GM23338 (cell line): ENCODE measurements around the gene QSOX1. TPM values are rescaled to one million over a fixed set of nuclear protein-coding genes. Genes with fewer than 3 reads are reported as not detected.

Experiments
- ATAC-seq: fragments of 200-7000 bp; cut with Tn5 transposase; 3 replicates; pipeline ENCODE4 v1.9.1; 2020
- DNase-seq: peaks from one replicate; pipeline ENCODE4 v3.0.0-alpha.2; 2015; ENCODE audit warnings: low spot score
- H2AFZ ChIP-seq: fragments of 200-600 bp; sonication (generic); 2 replicates; pipeline ENCODE4 v1.8.0; 2016; ENCODE audit warnings: antibody characterized with exemption, mild to moderate bottlenecking, moderate library complexity
- H3F3A ChIP-seq: fragments of 200-600 bp; sonication (generic); replicated peaks from 2 replicates; pipeline ENCODE4 v1.8.0; 2017; ENCODE audit warnings: antibody characterized with exemption, mixed run types, low read depth
- H3K27ac ChIP-seq: fragments of 200-600 bp; sonication (generic); 2 replicates; pipeline ENCODE4 v1.6.1; 2016; ENCODE audit warnings: low read depth
- H3K27me3 ChIP-seq: fragments of 200-600 bp; sonication (generic); 2 replicates; pipeline ENCODE4 v1.8.0; 2016; ENCODE audit warnings: mild to moderate bottlenecking, mixed run types, moderate library complexity; ENCODE audit not compliant: insufficient read depth
- H3K36me3 ChIP-seq: fragments of 200-600 bp; sonication (generic); 2 replicates; pipeline ENCODE4 v1.8.0; 2016; ENCODE audit warnings: mild to moderate bottlenecking; ENCODE audit not compliant: insufficient read depth
- H3K4me1 ChIP-seq: fragments of 200-600 bp; sonication (generic); 2 replicates; pipeline ENCODE4 v1.8.0; 2016; ENCODE audit warnings: mild to moderate bottlenecking, moderate library complexity; ENCODE audit not compliant: insufficient read depth
- H3K4me2 ChIP-seq: fragments of 200-600 bp; sonication (generic); 2 replicates; pipeline ENCODE4 v1.7.1; 2017; ENCODE audit warnings: mixed run types
- H3K4me3 ChIP-seq: fragments of 200-600 bp; sonication (generic); 2 replicates; pipeline ENCODE4 v1.6.1; 2016; ENCODE audit warnings: mixed run types
- H3K79me2 ChIP-seq: fragments of 200-600 bp; sonication (generic); replicated peaks from 2 replicates; pipeline ENCODE4 v1.8.0; 2017; ENCODE audit warnings: mild to moderate bottlenecking; ENCODE audit not compliant: insufficient read depth
- H3K9me2 ChIP-seq: fragments of 200-600 bp; sonication (generic); 2 replicates; pipeline ENCODE4 v1.8.0; 2017; ENCODE audit not compliant: insufficient read depth
- H4K20me1 ChIP-seq: fragments of 200-600 bp; sonication (generic); replicated peaks from 2 replicates; pipeline ENCODE4 v1.8.0; 2017; ENCODE audit warnings: mild to moderate bottlenecking; ENCODE audit not compliant: insufficient read depth
- H3K27ac Mint-ChIP-seq: 2 replicates; pipeline ENCODE4 v1.8.0; 2020; ENCODE audit warnings: inconsistent platforms, mild to moderate bottlenecking, moderate library complexity, mixed read lengths
- H3K27me3 Mint-ChIP-seq: 3 replicates; pipeline ENCODE4 v1.8.0; 2022; ENCODE audit warnings: low read depth, mild to moderate bottlenecking, moderate library complexity, mixed read lengths, inconsistent platforms; ENCODE audit not compliant: insufficient read depth, poor library complexity
- H3K36me3 Mint-ChIP-seq: 3 replicates; pipeline ENCODE4 v1.8.0; 2021; ENCODE audit warnings: low read depth, mild to moderate bottlenecking, inconsistent platforms, moderate library complexity, mixed read lengths
- H3K4me1 Mint-ChIP-seq: 3 replicates; pipeline ENCODE4 v1.8.0; 2020; ENCODE audit warnings: mild to moderate bottlenecking, inconsistent platforms, mixed read lengths
- H3K4me3 Mint-ChIP-seq: 3 replicates; pipeline ENCODE4 v1.8.0; 2021; ENCODE audit warnings: moderate library complexity, mild to moderate bottlenecking, inconsistent platforms, mixed read lengths
- H3K9me3 Mint-ChIP-seq: 3 replicates; pipeline ENCODE4 v1.8.0; 2020; ENCODE audit warnings: moderate library complexity, mild to moderate bottlenecking, inconsistent platforms, mixed read lengths
- CREB1 ChIP-seq: fragments of 250-450 bp; sonication (Bioruptor Pico); IDR thresholded peaks from 2 replicates; pipeline ENCODE4 v1.5.0; 2020; ENCODE audit warnings: low read depth, mild to moderate bottlenecking, moderate library complexity
- CTCF ChIP-seq, 2 experiments: fragments of 200-600 bp in 1 of 2; sonication (generic) in 1 of 2; conservative IDR thresholded peaks; 2 replicates each; pipeline versions ENCODE4 v1.5.1 to v1.6.1; 2016 to 2017; ENCODE audit warnings: antibody characterized with exemption in 2 of 2, low read depth in 2 of 2, mild to moderate bottlenecking in 2 of 2, moderate library complexity in 1 of 2
- ETS1 ChIP-seq: IDR thresholded peaks from 2 replicates; pipeline ENCODE4 v1.6.1; 2016; ENCODE audit warnings: antibody characterized with exemption
- EZH2phosphoT487 ChIP-seq: fragments of 200-600 bp; sonication (generic); IDR thresholded peaks from one replicate; pipeline ENCODE4 v1.8.1; 2018; ENCODE audit warnings: antibody characterized with exemption; ENCODE audit not compliant: unreplicated experiment
- JUNB ChIP-seq: IDR thresholded peaks from one replicate; pipeline ENCODE4 v1.6.1; 2016; ENCODE audit warnings: antibody characterized with exemption; ENCODE audit not compliant: unreplicated experiment
- STAT1 ChIP-seq: IDR thresholded peaks from one replicate; pipeline ENCODE4 v1.6.1; 2016; ENCODE audit warnings: antibody characterized with exemption; ENCODE audit not compliant: unreplicated experiment
- ZNF114 ChIP-seq: fragments of 250-450 bp; sonication (Bioruptor Pico); IDR thresholded peaks from 2 replicates; pipeline ENCODE4 v1.5.0; 2020; ENCODE audit warnings: mild to moderate bottlenecking, moderate library complexity
- polyA plus RNA-seq: library from polyadenylated mRNA; unstranded; fragments of >200 nt; fragmentation: Nextera tagmentation; extraction: Ambion mirVana; gene quantifications from 2 replicates; pipeline ENCODE4 v1.2.1, GENCODE V29; 2016
- total RNA-seq: library from RNA; depleted of rRNA; stranded (reverse); fragments of >200 nt; shearing (Covaris generic); gene quantifications from 2 replicates; pipeline ENCODE4 v1.2.3, GENCODE V29; 2014
- TF ChIP-seq, protein P1 (sequence below): fragments of 250-450 bp; sonication (Bioruptor Pico); IDR thresholded peaks from 2 replicates; pipeline ENCODE4 v1.5.0; 2020; ENCODE audit warnings: mild to moderate bottlenecking, moderate library complexity

Gene QSOX1
- total and polyA plus RNA-seq, 2 experiments from 2014 or later, result 47.8 to 119 TPM

- TF ChIP-seq CTCF (conservative IDR thresholded peaks at IDR 0.05; ENCODE audit: low read depth in 2 of 2) (no peak), ETS1 (no peak), JUNB (no peak), CREB1 (no peak), EZH2phosphoT487 (no peak)
Observed at GRCh38 chr1:180141381-180141934, 13.2 kb upstream of the QSOX1 start (continued).

DNA sequence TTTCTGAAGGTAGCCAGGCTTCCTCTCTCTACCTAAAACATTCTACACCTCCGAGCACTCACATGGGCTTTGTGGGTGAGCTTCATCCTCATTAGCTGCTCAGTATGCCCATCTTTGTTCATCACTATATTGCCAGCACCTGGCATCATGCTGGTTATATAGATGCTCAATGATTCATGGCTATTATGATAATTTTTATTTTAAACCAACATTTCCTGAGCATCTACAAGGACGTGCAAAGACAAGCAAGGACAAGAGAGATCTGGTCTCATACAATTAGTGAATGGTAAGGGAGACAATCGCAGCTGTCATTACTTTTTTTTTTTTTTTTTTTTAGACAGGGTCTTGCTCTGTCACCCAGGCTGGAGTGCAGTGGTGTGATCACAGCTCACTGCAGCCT, 11.3 kb upstream of the QSOX1 start:
- Histone ChIP-seq H3K4me3 (no peak overlapping the region), H3K36me3 (no peaks in the 10 kb centered on the region), H3K79me2 (no peaks in the 10 kb centered on the region), H3K4me1 (no peaks in the 10 kb centered on the region), H3K27ac (no peak overlapping the region), H4K20me1 (no peaks in the 10 kb centered on the region), H3F3A (no peaks in the 10 kb centered on the region), H3K27me3 (no peaks in the 10 kb centered on the region), H3K9me2 (no peaks in the 10 kb centered on the region), H2AFZ (no peak overlapping the region), H3K4me2 (no peak overlapping the region)
- H3K4me3 Mint-ChIP-seq, result no peak overlapping the region
- no peak for ATAC-seq
- no peak for TF ChIP-seq EZH2phosphoT487
- TF ChIP-seq ZNF114 (CRISPR knock-in tag), result no peak
- H3K27ac Mint-ChIP-seq, result no peak overlapping the region
- no peak for DNase-seq
- H3K27me3 Mint-ChIP-seq, result peaks cover 2% of the 10 kb centered on the region
- no peaks in the 10 kb centered on the region for H3K36me3 Mint-ChIP-seq
- H3K9me3 Mint-ChIP-seq, result no peaks in the 10 kb centered on the region
- H3K4me1 Mint-ChIP-seq, result no peaks in the 10 kb centered on the region

DNA sequence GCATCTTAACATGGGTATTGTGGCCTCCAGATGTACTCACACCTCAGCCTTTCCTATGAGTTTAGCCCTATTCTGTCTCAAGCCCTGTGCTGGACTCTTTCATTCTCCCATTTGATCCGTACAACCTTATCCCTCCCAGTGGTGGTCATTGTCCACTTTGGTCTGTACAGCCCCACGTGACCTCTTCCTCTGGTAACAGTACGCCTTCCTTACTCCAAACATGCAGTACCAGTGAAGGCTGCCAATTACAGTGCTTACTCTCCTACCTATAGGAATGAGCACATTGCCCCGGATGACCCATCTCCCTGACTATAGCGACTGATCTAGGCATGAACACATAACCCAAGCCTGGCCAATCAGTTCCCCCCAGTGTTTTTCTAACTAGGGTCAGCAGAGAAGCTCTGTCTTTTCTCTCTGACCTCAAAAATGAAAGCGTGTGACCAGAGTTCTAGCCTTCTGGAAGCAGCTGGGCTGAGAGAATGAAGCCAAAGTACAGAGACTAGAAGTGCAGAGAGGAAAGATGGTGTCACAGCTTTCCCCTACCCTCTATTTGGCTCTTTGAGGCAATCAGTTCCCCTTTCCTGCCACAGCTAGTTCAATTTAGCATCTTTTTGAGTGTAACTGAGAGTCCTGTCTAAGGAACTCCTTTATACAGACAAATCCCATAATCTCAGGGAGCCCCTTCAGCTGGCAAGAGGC, 9.9 kb upstream of the QSOX1 start:
- Histone ChIP-seq H3K36me3 (no peaks in the 10 kb centered on the region), H3K27me3 (no peaks in the 10 kb centered on the region), H3K9me2 (no peaks in the 10 kb centered on the region), H3K4me1 (no peaks in the 10 kb centered on the region), H3K4me3 (no peak overlapping the region), H2AFZ (peak overlapping the region; percentile 91), H3K27ac (no peak overlapping the region), H4K20me1 (no peaks in the 10 kb centered on the region), H3K79me2 (no peaks in the 10 kb centered on the region), H3F3A (no peaks in the 10 kb centered on the region), H3K4me2 (no peak overlapping the region)
- no peak overlapping the region for H3K27ac Mint-ChIP-seq
- H3K36me3 Mint-ChIP-seq, result no peaks in the 10 kb centered on the region
- ATAC-seq, result no peak
- H3K9me3 Mint-ChIP-seq, result no peaks in the 10 kb centered on the region
- H3K27me3 Mint-ChIP-seq, result peaks cover 2% of the 10 kb centered on the region
- TF ChIP-seq STAT1 (no peak), EZH2phosphoT487 (no peak)
- TF ChIP-seq, protein P1, sequence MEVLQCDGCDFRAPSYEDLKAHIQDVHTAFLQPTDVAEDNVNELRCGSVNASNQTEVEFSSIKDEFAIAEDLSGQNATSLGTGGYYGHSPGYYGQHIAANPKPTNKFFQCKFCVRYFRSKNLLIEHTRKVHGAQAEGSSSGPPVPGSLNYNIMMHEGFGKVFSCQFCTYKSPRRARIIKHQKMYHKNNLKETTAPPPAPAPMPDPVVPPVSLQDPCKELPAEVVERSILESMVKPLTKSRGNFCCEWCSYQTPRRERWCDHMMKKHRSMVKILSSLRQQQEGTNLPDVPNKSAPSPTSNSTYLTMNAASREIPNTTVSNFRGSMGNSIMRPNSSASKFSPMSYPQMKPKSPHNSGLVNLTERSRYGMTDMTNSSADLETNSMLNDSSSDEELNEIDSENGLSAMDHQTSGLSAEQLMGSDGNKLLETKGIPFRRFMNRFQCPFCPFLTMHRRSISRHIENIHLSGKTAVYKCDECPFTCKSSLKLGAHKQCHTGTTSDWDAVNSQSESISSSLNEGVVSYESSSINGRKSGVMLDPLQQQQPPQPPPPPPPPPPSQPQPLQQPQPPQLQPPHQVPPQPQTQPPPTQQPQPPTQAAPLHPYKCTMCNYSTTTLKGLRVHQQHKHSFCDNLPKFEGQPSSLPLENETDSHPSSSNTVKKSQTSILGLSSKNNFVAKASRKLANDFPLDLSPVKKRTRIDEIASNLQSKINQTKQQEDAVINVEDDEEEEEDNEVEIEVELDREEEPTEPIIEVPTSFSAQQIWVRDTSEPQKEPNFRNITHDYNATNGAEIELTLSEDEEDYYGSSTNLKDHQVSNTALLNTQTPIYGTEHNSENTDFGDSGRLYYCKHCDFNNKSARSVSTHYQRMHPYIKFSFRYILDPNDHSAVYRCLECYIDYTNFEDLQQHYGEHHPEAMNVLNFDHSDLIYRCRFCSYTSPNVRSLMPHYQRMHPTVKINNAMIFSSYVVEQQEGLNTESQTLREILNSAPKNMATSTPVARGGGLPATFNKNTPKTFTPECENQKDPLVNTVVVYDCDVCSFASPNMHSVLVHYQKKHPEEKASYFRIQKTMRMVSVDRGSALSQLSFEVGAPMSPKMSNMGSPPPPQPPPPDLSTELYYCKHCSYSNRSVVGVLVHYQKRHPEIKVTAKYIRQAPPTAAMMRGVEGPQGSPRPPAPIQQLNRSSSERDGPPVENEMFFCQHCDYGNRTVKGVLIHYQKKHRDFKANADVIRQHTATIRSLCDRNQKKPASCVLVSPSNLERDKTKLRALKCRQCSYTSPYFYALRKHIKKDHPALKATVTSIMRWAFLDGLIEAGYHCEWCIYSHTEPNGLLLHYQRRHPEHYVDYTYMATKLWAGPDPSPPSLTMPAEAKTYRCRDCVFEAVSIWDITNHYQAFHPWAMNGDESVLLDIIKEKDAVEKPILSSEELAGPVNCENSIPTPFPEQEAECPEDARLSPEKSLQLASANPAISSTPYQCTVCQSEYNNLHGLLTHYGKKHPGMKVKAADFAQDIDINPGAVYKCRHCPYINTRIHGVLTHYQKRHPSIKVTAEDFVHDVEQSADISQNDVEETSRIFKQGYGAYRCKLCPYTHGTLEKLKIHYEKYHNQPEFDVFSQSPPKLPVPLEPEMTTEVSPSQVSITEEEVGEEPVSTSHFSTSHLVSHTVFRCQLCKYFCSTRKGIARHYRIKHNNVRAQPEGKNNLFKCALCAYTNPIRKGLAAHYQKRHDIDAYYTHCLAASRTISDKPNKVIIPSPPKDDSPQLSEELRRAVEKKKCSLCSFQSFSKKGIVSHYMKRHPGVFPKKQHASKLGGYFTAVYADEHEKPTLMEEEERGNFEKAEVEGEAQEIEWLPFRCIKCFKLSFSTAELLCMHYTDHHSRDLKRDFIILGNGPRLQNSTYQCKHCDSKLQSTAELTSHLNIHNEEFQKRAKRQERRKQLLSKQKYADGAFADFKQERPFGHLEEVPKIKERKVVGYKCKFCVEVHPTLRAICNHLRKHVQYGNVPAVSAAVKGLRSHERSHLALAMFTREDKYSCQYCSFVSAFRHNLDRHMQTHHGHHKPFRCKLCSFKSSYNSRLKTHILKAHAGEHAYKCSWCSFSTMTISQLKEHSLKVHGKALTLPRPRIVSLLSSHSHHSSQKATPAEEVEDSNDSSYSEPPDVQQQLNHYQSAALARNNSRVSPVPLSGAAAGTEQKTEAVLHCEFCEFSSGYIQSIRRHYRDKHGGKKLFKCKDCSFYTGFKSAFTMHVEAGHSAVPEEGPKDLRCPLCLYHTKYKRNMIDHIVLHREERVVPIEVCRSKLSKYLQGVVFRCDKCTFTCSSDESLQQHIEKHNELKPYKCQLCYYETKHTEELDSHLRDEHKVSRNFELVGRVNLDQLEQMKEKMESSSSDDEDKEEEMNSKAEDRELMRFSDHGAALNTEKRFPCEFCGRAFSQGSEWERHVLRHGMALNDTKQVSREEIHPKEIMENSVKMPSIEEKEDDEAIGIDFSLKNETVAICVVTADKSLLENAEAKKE (CRISPR knock-in tag), result no peak
- no peak overlapping the region for H3K4me3 Mint-ChIP-seq
- H3K4me1 Mint-ChIP-seq, result no peaks in the 10 kb centered on the region
- no peak for DNase-seq
